GM19395 (cell line): ENCODE data around the gene LYG2.
"Not testable (repeated sequence)": the region's sequence is repeated elsewhere in the genome, so short reads cannot be mapped to it uniquely, and the experiment has no call there.

ENCODE experiments used
- ATAC-seq: cut with Tn5 transposase; IDR thresholded peaks from one replicate; pipeline ENCODE4 v1.9.1; 2021; ENCODE audit warnings: mild to moderate bottlenecking, moderate library complexity; ENCODE audit not compliant: unreplicated experiment

Gene LYG2, protein sequence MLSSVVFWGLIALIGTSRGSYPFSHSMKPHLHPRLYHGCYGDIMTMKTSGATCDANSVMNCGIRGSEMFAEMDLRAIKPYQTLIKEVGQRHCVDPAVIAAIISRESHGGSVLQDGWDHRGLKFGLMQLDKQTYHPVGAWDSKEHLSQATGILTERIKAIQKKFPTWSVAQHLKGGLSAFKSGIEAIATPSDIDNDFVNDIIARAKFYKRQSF

DNA sequence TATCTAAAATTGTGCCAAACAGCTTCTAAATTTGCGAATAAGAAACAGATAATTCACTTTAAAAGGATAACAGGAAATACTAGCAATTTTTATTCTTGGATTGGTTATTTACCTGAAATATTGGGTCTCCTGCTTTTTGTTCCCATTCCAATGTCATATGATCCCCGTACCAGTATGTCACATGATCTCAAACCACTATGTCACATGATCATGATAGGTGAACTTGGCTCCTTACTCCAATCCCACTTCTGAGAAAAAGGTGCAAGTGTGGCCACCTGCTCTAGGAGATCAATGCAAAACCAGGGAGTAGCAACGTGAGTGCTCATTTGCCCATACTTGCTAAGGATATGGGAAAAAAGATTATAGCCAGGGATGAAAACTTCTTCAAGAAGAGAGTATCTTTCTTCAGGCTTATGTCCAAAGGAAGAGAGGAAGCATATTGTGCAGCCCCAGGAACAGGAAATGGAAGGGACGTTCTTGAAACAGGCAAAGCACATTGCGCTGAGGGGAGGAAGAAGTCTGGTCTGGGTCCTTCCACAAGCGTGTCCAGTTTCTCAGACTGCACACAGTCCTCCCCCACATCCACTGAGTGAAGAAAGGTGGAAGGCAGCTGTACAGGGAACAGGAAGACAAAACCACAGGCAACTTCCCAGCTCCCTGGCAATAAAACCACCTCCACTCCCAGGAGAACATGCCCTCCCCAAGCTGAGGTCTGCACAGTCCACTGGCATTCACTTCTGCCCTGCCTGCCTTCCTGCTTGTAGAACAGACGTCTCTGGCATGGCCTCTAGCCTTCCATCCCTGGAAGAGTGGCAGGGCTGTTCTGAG is at the start of gene LYG2:
Gene LYG2 (minus strand): TSS at position 176 of the 828 bp plus-strand sequence. CDS start 1,406 bp downstream, outside the sequence.
- ATAC-seq: no peak

DNA sequence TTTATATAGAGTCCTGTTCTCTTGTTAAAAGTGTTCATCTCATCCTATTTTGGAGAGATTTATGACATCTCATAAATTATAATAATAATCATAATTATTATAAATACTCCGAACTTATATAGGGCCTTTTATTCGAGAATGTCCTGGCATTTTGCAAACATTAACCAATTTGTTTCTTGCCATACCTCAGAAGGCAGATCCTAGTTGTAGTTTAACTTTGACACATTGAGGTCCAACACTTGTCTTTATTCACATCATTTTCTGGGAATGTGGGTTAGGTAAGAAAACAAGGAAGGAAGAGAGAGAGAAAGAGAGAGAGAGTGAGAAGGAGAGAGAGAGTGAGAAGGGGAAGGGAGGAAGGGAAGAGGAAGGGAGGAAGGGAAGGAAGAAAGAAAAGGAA is 45.6 kb upstream of the LYG2 start, which contains the start of gene LYG1:
Gene LYG1 (minus strand): TSS at position 101 of the 400 bp plus-strand sequence. CDS start 5,527 bp downstream, outside the sequence.
- ATAC-seq: not testable (repeated sequence)

DNA sequence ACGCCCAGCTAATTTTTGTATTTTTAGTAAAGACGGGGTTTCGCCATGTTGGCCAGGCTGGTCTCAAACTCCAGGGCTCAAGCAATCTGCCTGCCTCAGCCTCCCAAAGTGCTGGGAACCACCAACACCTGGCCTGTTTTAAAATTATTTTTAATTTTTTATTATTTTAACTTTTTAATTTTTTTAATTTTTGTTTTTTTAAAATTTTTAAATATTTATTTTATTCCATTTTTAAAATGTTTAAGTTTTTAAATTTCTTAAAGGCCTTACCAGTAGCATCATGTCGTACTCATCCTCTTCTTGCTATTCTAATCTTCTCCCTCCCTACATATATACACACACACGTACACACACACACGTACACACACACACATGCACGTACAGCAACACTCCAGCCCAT is 44.1 kb upstream of the LYG2 start:
- ATAC-seq: no peak

DNA sequence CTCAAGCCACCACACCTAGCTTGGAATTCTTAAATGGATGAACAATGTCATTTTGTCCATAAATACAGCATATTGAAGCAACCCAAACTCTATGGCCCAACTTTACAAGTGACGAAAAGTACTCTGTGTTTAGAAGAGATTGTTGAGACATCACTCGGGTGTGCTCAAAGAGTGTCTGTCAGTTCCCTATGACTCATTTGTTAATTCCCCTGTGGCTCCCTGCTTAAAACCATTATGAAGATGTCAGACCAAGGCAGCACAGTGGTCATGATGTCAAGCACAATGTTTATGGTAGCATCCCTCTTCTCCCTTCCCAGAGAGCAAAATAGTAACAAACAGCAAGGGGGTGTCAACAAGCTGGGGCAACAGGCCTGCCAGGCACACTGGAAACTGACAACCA is 42.5 kb upstream of the LYG2 start:
- ATAC-seq: no peak

DNA sequence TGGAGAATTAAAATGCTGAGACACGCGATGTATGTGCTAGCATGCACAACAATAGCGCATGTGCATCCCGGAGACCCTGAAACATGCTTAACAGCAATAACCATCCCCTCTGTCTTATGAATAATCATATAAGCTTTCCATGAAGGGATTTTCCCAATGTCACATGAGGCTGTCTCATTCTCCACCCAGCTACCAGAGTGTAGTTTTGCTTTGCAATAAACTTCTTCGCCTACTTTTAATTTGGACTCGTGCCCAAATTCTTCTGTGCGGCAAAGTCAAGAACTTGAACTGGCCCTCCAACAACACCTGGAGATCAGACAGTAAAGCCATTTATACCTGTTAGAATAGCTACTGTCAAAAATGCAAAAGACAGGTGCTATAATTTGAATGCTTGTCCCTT is 30.1 kb upstream of the LYG2 start:
- no peak for ATAC-seq

DNA sequence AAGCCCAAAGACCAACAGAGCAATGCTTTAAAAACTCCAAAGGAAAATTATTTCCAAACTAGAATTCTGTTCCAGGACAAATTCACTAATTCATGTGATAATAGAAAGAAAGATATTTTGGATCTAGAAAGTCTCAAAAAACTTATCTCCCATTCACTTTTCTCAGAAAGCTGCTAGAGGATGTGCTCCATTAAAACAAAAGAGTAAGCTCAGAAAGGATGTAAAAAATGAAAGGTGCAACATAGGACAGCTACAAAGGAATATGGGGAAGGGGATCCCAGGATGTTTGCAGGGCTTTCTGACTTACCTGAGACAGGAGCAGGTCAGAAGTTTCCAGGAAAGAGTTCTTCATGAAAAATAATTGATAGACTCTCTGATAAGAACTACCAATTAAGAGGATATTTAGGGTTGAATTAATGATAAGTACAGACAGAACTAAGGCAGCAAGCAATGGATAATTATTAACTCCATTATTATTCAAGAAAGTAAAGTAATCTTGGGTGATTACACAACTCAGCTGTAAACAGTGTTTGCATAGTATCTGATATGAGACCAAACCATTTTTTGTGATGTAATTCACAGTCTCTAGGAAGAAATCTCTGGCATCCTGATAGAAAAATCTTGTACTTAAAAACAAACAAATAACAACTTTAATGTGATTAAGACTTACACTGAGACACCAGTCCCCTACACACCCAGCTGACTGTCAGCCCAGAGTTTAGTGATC is 24.7 kb upstream of the LYG2 start:
- ATAC-seq: no peak

DNA sequence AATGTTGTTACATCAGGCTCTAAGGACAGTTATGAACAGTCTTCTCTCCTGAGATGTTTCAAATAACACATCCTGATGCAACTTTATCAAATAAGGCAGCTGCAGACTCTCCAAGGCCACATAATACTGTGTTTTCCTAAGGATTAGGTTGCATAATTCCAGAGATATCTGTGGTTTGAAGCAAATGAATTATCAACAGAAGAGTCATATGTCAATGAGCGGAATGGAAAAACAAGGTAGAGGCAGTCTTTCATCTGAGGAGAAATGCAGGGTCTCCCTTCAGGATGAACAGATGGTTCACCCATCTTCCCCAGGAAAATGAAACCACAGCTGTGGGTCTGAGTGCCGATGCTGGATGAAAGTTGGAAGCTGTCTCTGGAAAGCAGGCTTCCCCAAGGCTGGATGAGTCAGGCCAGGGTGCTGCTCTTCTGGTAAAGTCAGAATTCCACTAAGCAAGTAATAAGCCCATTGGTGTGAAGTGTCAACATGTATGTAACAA is 23.4 kb upstream of the LYG2 start:
- ATAC-seq: no peak

DNA sequence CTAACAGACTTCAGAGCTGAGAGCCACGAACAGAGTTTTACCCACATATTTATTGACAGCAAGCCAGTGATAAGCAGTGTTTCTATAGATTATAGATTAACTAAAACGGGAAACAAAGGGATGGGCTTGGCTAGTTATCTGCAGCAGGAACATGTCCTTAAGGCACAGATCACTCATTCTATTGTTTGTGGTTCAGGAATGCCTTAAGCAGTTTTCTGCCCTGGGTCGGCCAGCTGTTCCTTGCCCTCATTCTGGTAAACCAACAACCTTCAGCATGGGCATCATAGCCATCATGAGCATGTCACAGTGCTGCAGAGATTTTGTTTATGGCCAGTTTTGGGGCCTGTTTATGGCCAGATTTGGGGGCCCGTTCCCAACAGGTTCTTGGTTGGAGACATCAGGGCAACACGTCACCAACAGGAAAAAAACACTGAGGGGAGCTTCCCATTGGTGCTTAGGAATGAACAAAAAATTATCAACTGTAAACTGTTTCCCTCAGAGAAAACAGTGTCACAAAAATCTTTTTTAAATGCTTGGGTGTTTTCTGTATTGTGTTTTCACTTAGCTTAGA is 22.8 kb upstream of the LYG2 start:
- ATAC-seq: not testable (repeated sequence)

DNA sequence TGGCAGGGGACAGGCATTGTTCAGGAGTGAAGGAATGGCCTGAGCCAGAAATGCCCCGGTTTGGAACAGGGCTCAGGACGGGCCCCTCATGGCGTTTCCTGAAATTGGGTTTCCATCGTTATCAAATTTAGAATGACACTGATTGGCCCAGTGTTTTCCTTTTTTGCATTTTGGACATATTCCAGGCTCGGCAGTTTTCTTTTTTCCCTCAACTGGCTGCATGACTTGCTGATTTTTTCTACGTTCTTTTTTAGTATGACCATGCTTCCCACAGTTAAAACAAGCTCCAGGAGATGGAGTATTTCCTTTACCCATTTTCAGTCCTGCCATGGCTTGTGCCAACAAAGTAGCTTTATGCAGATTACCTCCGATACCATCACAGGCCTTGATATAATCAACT is 20.4 kb upstream of the LYG2 start:
- no peak for ATAC-seq

DNA sequence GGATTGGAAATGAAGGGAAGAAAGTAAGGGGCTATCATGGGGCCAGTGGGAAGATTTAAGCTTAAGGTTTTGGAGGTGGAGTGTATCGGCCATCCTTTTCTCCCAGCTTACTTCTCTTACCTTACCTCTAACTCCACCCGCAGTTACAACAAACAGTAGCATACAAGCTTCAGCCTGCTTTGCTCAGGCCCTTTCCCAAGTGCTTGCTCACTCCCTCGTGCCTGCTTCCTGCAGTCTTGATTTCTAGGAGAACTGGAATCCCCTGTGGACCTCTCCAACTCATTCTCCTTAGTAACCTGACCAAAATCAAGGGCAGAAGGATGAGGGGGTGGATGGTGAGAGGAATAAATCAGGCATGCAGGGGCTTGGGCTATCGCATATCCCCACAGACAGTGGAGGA is 5.8 kb upstream of the LYG2 start:
- no peak for ATAC-seq

DNA sequence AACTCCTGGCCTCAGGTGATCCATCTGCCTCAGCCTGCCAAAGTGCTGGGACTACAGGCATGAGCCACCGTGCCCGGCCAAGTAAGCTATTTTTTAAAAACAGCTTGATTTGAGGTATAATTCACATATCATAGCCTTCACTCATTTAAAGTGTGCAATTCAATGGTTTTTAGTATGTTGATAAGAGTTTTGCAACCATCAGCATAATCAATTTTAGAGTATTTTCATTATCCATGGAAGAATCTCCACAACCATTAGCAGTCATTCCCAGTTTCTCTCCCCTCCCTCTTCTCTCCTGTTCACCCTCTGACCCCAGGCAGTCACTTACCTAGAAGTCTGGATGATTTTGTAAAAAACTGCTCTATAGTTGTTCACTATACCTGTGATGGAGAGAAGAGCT is 4.7 kb upstream of the LYG2 start:
- ATAC-seq: no peak

DNA sequence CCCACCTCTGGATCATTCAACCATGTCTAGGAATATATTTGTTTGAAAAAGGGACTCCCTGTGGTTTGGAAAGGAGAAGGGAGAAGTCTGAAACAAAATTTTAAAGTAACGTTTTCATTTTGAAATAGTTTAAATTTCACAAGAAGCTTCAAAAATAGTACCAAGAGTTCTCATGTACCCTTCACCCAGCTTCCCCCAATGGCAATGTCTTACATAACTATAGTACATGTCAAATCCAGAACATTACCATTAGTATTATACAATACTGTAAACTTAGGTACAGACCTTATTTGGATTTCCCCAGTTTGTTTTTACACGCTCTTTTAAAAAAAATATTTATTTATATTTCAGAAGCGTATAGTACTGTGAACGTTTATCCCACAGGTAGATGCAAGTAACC is 4.0 kb upstream of the LYG2 start:
- ATAC-seq: no peak

DNA sequence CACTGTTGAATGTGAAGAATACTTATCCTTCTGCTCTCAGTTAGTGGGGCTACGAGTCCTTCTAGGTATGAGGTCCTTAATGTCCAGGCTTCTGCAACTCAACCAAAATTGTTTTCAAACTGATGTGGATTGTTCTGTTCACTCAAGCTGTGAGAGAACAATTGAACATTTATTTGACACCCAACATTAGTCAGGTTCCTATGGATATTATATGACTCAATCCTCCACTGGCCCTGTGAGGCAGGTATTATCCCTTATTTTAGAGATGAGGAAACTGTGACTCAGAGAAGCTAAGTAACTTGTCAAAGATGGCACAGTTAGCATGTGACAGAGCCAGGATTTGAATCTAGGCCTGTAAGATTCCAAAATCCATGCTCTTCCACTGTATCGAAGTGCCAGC is 1.2 kb upstream of the LYG2 start:
- no peak for ATAC-seq

DNA sequence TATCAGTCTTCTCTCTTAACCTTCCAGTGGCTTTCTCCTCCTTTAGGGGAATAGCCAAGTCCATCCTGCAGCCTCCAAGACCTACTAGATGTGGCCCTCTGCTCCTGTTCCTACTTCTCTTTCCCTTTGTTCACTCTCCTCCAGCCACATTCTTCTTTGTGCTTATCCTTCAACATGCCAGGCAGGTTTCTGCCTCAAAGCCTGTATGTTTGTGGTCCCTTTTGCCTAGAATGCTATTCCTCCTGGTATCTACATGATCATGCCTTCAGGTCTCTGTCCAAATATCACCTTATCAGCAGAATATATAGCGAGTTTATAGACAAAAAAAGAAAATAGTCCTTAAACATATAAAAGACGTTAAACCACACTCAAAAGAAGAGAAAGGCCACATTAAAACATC is 5.5 kb downstream of the LYG2 start:
- no peak for ATAC-seq

DNA sequence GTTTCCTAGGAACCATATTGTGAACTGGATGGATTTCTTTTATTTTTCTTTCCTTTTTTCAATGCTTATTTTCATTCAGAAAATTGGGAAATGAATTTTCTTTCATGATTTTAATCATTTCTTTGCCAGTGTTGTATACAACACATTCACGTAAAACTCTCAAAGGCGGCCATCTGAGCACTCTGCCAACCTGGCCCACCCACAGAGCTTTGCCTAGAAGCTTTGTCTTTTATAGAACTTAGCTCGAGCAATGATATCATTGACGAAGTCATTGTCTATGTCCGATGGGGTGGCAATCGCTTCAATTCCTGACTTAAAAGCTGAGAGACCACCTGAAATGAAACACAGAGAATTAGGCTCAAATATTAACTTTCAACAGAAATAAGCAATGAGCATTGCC is 13.3 kb downstream of the LYG2 start:
- no peak for ATAC-seq

DNA sequence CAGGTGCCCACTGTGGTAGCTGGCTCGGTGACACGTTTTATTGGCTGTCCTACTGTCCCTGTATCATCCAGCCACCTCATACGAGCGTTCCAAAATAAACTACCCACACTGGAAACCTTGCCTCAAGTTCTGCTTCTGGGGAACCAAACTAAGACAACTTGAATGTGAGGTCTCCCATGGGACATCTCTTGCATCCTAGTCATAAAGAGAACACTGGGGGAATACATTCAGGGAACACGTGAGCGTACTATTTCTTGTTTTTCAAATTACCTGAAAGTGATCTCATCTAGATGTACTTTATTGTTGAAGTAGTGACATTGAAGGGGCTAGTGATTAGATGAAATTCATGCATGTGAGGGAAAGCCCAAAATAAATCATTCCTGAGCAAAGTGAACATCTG is 15.0 kb downstream of the LYG2 start:
- no peak for ATAC-seq

DNA sequence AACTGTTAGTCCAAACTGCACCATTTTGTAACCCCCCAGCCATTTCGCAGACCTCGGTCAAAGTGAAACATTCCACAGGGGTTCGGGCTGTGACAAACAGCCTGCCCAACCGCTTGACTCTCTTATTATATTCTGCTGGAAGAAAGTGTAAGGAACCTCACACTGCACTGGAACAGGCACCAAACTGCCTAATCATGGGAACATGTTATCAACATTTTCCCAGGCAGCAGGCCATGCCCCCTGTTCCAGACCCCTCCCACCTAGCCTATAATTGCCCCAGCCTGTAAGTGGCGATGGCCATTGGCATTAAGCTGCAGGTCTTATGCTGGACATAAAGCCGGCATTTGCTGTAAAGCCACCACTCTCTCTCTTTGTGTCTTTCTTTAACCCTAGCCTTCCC is 16.9 kb downstream of the LYG2 start:
- ATAC-seq: no peak

DNA sequence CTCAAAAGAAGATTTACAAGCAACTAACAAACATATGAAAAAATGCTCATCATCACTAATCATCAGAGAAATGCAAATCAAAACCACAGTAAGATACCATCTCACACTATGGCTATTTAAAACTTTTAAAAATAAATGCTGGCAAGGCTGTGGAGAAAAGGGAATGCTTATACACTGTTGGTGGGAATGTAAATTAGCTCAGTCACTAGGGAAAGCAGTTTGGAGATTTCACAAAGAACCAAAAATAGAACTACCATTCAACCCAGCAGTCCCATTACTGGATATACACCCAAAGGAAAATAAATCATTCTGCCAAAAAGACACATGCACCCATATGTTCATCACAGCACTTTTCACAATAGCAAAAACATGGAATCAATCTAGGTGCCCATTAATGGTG is 22.3 kb downstream of the LYG2 start:
- not testable (repeated sequence) for ATAC-seq

DNA sequence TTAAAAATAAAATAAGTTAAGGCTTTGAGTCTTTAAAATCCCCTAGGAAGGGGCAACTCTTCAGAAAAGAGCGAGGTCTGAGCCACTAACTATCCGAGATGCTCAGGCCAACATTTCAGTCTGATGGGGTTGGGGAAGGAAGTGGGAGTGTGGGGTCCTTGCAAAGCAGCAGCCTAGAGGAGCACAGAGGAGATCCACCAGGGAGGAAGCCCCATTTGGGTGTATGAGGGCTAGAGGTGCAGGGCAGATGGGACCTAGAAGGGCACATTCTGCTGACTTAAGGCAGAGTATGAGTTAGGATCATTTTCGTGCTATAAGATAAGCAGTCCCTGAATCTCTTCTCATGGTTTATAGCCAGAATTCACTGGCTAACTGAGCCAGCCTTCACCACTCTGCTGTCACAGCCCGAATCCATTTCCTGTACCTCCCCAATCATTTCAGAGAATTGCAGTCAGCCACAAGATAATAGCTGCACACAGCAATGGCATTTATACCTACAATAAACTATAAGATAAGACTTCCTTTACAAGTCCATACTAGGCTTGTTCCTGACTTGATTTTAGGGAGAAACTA is 37.5 kb downstream of the LYG2 start:
- no peak for ATAC-seq

DNA sequence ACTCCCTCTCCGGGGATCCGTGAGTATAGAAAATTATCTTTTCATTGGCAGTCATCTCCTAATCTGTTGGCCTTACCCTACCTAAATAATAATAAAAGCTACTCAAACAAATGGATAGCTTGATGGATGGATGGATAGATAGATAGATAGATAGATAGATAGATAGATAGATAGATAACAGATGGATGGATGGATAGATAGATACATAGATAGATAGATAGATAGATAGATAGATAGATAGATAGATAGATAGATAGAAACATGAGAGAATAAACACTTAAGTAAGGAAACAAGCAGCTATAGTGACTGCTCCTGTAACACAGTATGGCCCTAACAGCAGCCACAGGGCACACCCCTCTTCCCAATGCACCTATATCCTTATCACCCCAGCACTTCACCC is 39.4 kb downstream of the LYG2 start:
- no peak for ATAC-seq

DNA sequence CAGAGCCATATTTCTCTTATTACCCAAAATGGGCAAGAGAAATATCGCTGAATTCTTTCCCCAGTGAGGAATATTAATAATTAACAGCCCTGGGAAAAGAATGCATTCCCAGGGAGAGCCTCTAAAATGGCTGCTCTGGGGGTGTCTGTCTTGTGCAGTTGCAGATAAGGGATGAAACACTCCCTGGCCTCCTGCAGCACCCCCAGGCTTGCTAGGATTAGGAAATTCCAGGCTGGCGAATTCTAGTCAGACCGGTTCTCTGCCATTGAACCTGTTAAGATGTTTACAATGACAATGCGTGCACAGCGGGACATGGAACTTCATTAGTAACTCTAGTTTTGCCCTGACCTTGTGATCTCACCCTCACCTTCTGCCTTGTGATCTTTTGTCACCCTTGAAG is 50.0 kb downstream of the LYG2 start:
- no peak for ATAC-seq
